Neutrophil (primary cell): Measurements from ENCODE around the gene MCFD2.

Source experiments
- H3K27ac ChIP-seq: fragments of 200-600 bp; sonication (generic); 2 replicates; pipeline ENCODE4 v1.5.1; 2016; ENCODE audit warnings: mild to moderate bottlenecking, moderate library complexity
- H3K27me3 ChIP-seq: fragments of 200-600 bp; sonication (generic); 2 replicates; pipeline ENCODE4 v1.6.0; 2016; ENCODE audit warnings: mild to moderate bottlenecking
- H3K36me3 ChIP-seq: fragments of 200-600 bp; sonication (generic); 2 replicates; pipeline ENCODE4 v1.5.1; 2017
- H3K4me1 ChIP-seq, 2 experiments: fragments of 200-600 bp in 1 of 2; sonication (generic) in 1 of 2; 1 replicate in 1 of 2; 2 replicates in 1 of 2; pipeline versions ENCODE4 v1.5.1 to v1.6.1; 2013 to 2016; ENCODE audit warnings: low read depth in 1 of 2, low read length in 1 of 2, mild to moderate bottlenecking in 1 of 2, moderate library complexity in 1 of 2; ENCODE audit not compliant: control insufficient read depth in 1 of 2, insufficient read depth in 1 of 2
- H3K4me3 ChIP-seq, 2 experiments: fragments of 200-600 bp in 1 of 2; sonication (generic) in 1 of 2; 1 replicate in 1 of 2; 2 replicates in 1 of 2; pipeline ENCODE4 v1.5.1; 2013 to 2016; ENCODE audit warnings: low read depth in 1 of 2, low read length in 1 of 2, mild to moderate bottlenecking in 1 of 2, moderate library complexity in 1 of 2
- H3K9me3 ChIP-seq: fragments of 200-600 bp; sonication (generic); 2 replicates; pipeline ENCODE4 v1.5.1; 2016
- TF ChIP-seq, protein P1 (sequence below): fragments of 200-600 bp; sonication (generic); IDR thresholded peaks from 2 replicates; pipeline ENCODE4 v1.5.1; 2016; ENCODE audit warnings: antibody characterized with exemption

MCFD2 gene

DNA sequence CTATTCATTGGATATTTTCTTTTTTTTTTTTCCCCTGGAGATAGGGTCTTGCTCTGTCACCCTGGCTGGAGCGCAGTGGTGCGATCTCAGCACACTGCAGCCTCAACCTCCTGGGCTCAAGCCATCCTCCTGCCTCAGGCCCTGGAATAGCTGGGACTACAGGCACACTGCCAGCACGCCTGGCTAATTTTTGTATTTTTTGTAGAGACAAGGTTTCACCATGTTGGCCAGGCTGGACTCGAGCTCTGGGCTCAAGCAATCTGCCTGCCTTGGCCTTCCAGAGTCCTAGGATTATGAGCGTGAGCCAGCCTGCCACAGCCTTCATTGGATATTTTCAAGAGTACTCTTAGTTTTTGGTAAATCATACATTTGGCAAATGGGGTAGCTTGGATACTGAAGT lies 9.0 kb upstream of the MCFD2 start:
- H3K4me3 ChIP-seq, result no peak overlapping the region
- TF ChIP-seq, protein P1, sequence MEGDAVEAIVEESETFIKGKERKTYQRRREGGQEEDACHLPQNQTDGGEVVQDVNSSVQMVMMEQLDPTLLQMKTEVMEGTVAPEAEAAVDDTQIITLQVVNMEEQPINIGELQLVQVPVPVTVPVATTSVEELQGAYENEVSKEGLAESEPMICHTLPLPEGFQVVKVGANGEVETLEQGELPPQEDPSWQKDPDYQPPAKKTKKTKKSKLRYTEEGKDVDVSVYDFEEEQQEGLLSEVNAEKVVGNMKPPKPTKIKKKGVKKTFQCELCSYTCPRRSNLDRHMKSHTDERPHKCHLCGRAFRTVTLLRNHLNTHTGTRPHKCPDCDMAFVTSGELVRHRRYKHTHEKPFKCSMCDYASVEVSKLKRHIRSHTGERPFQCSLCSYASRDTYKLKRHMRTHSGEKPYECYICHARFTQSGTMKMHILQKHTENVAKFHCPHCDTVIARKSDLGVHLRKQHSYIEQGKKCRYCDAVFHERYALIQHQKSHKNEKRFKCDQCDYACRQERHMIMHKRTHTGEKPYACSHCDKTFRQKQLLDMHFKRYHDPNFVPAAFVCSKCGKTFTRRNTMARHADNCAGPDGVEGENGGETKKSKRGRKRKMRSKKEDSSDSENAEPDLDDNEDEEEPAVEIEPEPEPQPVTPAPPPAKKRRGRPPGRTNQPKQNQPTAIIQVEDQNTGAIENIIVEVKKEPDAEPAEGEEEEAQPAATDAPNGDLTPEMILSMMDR, result no peak
- H3K27ac ChIP-seq, result no peak overlapping the region
- no peaks in the 10 kb centered on the region for H3K4me1 ChIP-seq
- H3K36me3 ChIP-seq, result no peaks in the 10 kb centered on the region
- H3K9me3 ChIP-seq, result no peaks in the 10 kb centered on the region
- no peaks in the 10 kb centered on the region for H3K27me3 ChIP-seq

DNA sequence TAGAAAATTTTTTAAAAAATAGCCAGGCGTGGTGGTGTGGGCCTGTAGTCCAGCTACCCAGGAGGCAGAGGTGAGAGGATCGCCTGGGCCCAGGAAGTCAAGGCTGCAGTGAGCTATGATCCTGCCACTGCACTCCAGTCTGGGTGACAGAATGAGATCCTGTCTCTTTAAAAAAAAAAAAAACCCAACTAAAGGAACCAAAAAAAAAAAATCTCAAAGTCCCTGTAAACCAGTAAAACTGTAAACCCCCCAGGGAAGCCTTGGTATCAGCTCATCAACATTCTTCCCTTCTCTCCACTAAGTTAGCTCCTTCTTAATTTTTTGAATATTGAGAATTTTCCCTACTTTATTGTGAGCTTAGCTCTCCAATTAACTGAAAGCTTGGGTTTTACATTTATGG lies 8.4 kb upstream of the MCFD2 start:
- H3K4me3 ChIP-seq, result no peak overlapping the region
- no peak overlapping the region for H3K27ac ChIP-seq
- no peaks in the 10 kb centered on the region for H3K9me3 ChIP-seq
- H3K27me3 ChIP-seq, result no peaks in the 10 kb centered on the region
- no peaks in the 10 kb centered on the region for H3K36me3 ChIP-seq
- H3K4me1 ChIP-seq, result no peaks in the 10 kb centered on the region
- TF ChIP-seq, protein P1, result no peak

DNA sequence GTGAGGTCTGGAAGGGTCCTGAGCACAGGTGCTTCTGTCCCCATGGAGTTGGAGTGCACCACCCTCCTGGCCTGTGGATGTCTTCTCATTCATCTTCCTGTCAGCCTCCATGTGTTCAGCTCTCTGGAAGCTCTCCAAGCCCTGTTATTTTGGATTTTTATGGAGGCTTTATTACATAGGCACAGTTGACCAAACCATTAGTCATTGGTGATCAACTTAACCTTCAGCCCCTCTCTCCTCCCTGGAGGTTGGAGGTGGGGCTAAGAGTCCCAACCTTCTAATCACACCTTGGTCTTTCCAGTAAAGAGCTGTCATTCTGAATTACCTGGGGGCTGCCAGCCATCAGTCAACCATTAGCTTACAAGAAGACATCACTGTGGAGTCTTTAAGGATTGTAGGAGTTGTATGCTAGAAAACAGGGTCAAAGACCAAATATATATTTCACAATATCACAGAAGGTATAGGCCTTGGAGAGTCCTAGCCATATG lies 7.5 kb upstream of the MCFD2 start:
- H3K27me3 ChIP-seq, result no peaks in the 10 kb centered on the region
- no peaks in the 10 kb centered on the region for H3K36me3 ChIP-seq
- TF ChIP-seq, protein P1, result no peak
- no peak overlapping the region for H3K27ac ChIP-seq
- no peaks in the 10 kb centered on the region for H3K9me3 ChIP-seq
- no peak overlapping the region for H3K4me3 ChIP-seq
- no peaks in the 10 kb centered on the region for H3K4me1 ChIP-seq

DNA sequence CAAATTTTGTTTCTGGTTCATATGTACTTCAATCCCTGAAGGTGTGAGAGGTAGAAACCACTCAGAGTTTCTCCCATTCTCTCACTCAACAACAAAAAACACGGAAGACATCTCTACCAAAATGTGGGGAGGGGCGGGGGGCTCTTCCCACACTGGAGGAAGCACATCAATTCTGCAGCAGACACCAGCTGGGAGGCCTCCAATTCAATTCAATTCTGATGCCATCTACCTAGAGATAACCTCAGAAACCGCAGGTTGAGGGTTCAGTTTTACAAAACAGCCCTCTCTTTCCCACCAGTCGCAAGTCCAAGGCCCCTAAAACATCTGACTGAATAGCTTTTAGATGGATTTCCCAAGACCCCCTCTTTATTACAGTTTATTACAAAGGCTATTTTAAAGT lies 7.0 kb upstream of the MCFD2 start:
- no peaks in the 10 kb centered on the region for H3K27me3 ChIP-seq
- no peaks in the 10 kb centered on the region for H3K9me3 ChIP-seq
- H3K4me3 ChIP-seq, result no peak overlapping the region
- no peaks in the 10 kb centered on the region for H3K36me3 ChIP-seq
- TF ChIP-seq, protein P1, result no peak
- H3K27ac ChIP-seq, result no peak overlapping the region
- H3K4me1 ChIP-seq, result no peaks in the 10 kb centered on the region

DNA sequence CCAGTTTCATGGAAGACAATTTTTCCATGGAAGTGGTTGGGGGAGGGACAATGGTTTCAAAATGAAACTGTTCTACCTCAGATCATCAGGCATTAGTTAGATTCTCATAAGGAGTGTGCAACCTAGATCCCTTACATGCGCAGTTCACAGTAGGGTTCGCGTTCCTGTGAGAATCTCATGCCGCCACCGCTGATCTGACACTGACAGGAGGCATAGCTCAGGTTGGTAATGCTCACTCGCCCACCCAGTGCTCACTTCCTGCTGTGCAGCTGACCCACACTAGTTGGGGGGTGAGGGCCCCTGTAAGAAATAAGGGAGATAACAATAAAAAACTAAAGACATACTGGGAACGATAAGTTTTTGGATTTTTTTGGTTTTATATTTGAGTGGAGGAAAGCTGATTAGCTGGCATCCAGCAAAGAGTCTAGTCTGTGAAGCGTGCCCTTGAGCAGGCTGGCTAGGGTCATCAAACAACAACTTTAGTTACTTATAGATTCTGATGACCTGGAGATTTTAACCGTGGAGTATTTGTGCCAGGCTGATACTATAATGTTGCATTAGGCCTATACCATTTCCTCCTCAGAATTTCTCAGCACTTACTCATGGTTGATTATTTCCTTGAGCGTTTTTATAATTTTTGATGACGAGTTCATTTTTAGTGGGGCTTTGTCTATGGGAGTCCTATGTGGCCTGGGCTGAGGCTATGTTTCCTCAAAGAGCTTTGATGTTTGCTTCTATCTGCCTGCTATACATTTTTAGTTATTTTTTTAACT lies 6.3 kb upstream of the MCFD2 start:
- Histone ChIP-seq H3K4me1 (no peaks in the 10 kb centered on the region), H3K9me3 (no peaks in the 10 kb centered on the region), H3K4me3 (no peak overlapping the region), H3K27me3 (no peaks in the 10 kb centered on the region), H3K36me3 (no peaks in the 10 kb centered on the region), H3K27ac (no peak overlapping the region)
- TF ChIP-seq, protein P1, result no peak
